ENCODE results near the gene CCDC27.
A peak's percentile ranks its signal among the peaks of the same experiment; 100 is the strongest.

Gene CCDC27

DNA sequence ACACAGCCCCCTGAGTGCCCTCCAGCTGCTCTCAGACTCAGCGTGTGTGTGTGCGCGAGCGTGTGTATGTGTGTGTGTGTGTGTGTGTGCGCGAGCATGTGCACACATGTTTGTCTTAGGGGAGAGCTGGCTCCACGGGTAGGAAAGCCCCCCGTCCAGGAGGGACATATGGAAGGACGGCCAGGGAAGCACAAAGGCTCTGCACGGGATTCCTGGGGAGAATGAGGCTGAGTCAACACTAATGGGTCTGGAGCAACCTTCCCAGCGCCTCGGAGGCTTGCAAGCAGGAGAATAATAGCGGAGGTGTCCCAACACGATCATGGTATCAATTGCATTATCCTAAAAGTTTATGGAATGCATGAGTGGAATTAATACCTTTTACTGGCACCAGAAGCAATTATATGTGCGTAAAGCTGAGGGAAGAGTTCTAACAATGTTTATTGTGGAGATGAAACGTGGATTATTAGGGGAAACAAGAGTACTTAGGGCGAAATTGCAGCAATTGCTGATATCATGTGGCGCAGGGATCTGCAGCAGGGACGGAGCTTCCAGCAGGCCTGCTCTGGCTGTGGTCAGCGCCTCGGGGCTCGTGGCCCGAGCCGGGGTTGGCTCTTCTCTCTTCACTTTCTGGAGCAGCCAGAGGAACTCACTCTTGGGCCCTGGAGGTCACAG is 40.3 kb upstream of the CCDC27 start:
- Mint-ChIP-seq H3K27me3 (ENCODE audit: low read depth) (peaks cover 45% of the 10 kb centered on the region), H3K9me3 (no peaks in the 10 kb centered on the region), H3K27ac (no peak overlapping the region), H3K4me1 (peaks cover 18% of the 10 kb centered on the region), H3K36me3 (ENCODE audit: low read depth) (no peaks in the 10 kb centered on the region), H3K4me3 (no peak overlapping the region)
- TF ChIP-seq, protein P1, sequence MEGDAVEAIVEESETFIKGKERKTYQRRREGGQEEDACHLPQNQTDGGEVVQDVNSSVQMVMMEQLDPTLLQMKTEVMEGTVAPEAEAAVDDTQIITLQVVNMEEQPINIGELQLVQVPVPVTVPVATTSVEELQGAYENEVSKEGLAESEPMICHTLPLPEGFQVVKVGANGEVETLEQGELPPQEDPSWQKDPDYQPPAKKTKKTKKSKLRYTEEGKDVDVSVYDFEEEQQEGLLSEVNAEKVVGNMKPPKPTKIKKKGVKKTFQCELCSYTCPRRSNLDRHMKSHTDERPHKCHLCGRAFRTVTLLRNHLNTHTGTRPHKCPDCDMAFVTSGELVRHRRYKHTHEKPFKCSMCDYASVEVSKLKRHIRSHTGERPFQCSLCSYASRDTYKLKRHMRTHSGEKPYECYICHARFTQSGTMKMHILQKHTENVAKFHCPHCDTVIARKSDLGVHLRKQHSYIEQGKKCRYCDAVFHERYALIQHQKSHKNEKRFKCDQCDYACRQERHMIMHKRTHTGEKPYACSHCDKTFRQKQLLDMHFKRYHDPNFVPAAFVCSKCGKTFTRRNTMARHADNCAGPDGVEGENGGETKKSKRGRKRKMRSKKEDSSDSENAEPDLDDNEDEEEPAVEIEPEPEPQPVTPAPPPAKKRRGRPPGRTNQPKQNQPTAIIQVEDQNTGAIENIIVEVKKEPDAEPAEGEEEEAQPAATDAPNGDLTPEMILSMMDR (IDR thresholded peaks at IDR 0.05; ENCODE audit: unreplicated experiment in 3 of 3): no peak

DNA sequence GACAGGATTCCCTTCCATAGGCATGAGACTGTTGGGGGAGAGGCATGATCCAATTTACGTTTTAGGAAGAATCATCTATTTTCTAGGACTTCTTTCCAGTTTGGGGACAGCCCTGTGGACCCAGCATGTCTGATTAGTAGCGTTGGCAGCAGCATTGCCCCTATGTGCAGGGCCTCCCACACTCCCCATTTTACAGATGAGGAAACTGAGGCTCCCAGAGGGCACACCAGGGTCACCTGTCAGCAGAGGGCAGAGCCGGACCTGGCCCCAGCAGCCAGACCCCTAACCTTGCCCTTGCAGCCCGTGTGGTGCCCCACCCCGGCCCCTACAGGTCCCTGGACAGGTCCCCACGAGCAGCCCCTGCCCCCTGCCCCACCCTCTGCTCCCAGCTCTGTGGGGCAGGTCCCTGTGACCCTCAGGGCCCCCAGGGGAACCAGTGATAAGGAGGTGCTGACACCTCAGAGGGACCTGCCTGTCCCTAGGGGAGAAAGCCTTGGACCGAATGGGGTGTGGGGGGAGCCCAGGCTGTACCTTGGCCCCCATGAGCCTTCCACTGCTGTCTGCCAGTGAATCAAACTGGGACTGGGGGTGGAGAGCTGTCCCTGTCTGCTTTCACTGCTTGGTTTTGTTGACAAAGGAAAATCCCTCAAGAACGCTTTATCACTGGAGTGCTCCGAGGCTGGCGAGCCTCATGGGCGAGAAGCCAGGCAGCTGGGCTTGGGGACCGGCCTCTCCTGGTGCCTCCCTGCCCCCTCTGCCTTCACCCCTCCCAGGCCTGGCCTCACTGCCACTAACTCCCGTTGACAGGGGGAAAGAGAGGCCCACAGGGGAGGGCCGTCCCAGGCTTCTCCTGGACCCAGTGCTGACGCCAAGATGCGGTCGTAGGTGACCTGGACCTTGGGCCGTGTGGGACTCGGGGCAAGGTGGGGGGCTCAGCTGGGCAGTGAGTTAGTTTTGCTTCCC is 39.4 kb upstream of the CCDC27 start:
- TF ChIP-seq, protein P1 (IDR thresholded peaks at IDR 0.05; ENCODE audit: unreplicated experiment in 3 of 3): no peak
- no peak overlapping the region for H3K4me3 Mint-ChIP-seq
- H3K27me3 Mint-ChIP-seq (ENCODE audit: low read depth): peaks cover 39% of the 10 kb centered on the region
- H3K4me1 Mint-ChIP-seq: peaks cover 18% of the 10 kb centered on the region
- H3K36me3 Mint-ChIP-seq (ENCODE audit: low read depth): no peaks in the 10 kb centered on the region
- H3K27ac Mint-ChIP-seq: no peak overlapping the region
- H3K9me3 Mint-ChIP-seq: no peaks in the 10 kb centered on the region

DNA sequence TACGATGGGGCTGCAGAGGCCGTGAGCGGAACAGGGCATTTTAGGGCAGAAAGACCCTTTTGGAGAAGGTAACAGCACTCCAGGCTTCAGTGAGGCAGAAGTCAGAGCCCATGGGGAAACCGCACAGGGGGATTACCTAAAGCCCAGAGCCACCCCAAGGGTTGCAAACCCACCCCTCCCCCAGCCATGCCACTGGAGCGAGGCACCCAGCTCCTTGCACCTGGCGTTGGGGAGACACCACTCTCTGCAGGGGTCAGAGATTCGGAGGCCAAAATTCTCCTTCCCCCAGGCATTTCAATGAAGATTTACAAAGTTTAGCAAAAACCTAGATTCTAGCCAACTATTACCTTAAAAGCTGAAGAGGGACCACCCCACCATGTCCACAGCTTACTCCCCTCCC is 38.4 kb upstream of the CCDC27 start:
- H3K36me3 Mint-ChIP-seq (ENCODE audit: low read depth): no peaks in the 10 kb centered on the region

DNA sequence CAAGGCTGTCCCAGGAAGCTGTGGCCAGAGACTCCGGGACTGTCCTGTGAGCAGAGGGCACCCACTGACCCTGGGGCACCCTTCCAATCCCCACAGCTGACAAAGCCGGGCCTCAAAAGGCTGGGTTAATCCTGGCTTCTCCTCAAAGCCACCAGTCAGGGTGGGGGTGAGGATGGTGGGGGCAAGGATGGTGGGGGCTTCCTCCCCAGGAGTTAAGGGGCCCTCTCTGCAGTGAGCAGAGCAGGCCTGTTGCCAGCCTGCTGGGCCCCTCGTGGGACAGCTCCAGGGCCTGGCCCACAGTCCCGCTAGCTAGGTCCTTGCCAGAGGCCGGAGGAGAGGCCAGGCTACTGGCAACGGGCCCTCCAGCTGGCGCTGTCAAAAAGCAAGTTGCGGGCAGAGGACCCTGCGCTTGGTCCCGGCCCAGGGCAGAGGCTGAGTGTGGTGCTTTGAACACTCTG is 37.9 kb upstream of the CCDC27 start:
- Mint-ChIP-seq H3K27me3 (ENCODE audit: low read depth) (peaks cover 30% of the 10 kb centered on the region), H3K27ac (peak overlapping the region in 1 of 3 experiments; percentile 20), H3K4me3 (no peak overlapping the region), H3K36me3 (ENCODE audit: low read depth) (no peaks in the 10 kb centered on the region), H3K9me3 (no peaks in the 10 kb centered on the region), H3K4me1 (peaks cover 18% of the 10 kb centered on the region)
- TF ChIP-seq, protein P1 (IDR thresholded peaks at IDR 0.05; ENCODE audit: unreplicated experiment in 3 of 3): no peak

More for the DNA sequence above, 38.4 kb upstream of the CCDC27 start:
- peaks cover 33% of the 10 kb centered on the region for H3K27me3 Mint-ChIP-seq (ENCODE audit: low read depth)
- peaks cover 18% of the 10 kb centered on the region for H3K4me1 Mint-ChIP-seq
- TF ChIP-seq, protein P1 (IDR thresholded peaks at IDR 0.05; ENCODE audit: unreplicated experiment in 3 of 3): no peak
- no peaks in the 10 kb centered on the region for H3K9me3 Mint-ChIP-seq
- no peak overlapping the region for H3K4me3 Mint-ChIP-seq
- peak overlapping the region in 1 of 3 experiments; percentile 20 for H3K27ac Mint-ChIP-seq

DNA sequence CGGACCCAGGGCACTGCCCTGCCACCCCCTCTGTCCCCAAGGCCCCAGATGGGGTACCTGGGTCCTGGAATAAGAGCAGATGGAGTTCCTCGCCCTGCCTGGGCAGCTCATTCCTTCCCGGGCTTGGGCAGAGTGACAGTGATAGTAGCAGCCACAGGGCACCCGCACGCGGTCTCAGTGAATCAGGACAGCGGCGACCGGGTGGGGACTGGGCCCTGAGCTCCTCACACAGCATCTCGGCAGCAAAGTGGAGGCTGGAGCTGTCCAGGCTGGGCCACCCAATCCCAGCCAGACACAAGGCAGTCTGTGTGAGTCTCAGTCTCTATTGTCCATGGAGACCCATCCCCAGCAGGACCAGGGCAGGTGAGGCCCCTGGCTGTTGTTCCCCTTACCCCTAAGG is 37.4 kb upstream of the CCDC27 start:
- TF ChIP-seq, protein P1 (IDR thresholded peaks at IDR 0.05; ENCODE audit: unreplicated experiment in 3 of 3): no peak
- no peak overlapping the region for H3K27ac Mint-ChIP-seq

More for the DNA sequence above, 37.4 kb upstream of the CCDC27 start:
- H3K9me3 Mint-ChIP-seq: no peaks in the 10 kb centered on the region
- no peaks in the 10 kb centered on the region for H3K36me3 Mint-ChIP-seq (ENCODE audit: low read depth)
- H3K4me1 Mint-ChIP-seq: peaks cover 18% of the 10 kb centered on the region
- no peak overlapping the region for H3K4me3 Mint-ChIP-seq
- H3K27me3 Mint-ChIP-seq (ENCODE audit: low read depth): peaks cover 28% of the 10 kb centered on the region
